OCI-M2 (cell line): ENCODE results near the gene ZNF608.

Experiments
- DNase-seq: peaks from one replicate; lab custom pipeline; 2025; ENCODE audit not compliant: unreplicated experiment; lab: John Stamatoyannopoulos, UW

Gene ZNF608

GRCh38 chr5:124745928-124746915, at the start of gene ZNF608:
TSS of gene ZNF608 (minus strand) at chr5:124746639. CDS start at chr5:124744989, 1,650 bp downstream.
- DNase-seq, result no peak

DNA sequence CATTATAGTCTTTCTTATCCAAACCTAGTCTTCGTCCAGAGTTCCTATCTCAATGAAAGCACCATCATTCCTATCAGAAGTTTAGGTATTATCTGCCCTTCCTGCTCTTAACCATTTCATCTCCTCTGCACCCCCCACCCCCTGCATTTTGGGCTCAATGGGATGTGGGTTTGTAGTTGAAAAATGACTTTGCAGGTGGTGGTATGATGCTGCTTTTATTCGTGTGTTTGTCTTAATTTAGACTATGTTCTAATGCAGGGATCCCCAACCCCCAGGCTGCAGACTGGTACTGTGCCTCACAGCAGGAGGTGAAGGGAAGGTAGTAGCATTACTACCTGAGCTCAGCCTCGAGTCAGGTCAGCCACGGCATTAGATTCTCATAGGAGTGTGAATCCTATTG, 49.4 kb upstream of the ZNF608 start:
- DNase-seq, result no peak

DNA sequence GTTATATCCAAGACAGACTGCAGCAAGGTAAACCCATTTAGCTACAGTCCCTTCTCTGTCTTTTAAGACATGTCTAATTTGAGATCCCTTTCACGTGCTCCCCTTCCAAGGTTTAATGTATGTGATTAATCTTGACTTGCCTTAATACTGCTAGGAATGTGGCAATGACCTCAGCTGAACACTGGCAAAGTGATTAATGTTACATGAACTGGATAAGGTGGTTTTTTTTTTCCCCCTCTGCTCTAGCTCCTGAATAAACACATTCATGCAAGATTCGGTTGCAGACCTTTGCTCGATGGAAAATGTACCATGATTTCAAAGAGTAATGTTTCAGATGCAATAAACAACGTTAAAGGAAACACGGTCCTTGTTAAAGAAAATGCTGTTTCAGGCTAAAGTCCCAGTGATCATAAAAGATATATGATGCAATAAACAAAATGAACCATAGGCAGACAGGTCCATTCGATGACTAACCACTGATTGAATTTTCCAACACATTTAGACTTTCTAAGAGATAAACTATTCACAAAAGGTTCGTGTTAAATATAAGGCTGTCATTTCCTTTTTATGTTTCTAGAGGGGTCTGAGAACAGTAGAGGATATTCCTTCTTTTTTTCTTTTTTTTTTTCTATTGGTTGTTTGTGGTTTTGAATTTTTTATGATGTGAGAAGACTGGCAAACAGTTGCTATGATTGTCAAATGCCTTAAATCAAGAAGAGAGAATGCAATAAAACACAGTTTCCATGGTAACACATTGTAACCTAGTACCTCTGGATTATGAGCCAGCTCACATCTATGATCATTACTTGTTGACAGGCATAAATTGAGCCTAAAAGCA, 44.7 kb upstream of the ZNF608 start:
- DNase-seq, result no peak

- no peak for DNase-seq
These were observed 44.0 kb upstream of the ZNF608 start for GRCh38 chr5:124790301-124790894.

- no peak for DNase-seq
These were observed 42.7 kb upstream of the ZNF608 start for GRCh38 chr5:124789104-124789605.

DNA sequence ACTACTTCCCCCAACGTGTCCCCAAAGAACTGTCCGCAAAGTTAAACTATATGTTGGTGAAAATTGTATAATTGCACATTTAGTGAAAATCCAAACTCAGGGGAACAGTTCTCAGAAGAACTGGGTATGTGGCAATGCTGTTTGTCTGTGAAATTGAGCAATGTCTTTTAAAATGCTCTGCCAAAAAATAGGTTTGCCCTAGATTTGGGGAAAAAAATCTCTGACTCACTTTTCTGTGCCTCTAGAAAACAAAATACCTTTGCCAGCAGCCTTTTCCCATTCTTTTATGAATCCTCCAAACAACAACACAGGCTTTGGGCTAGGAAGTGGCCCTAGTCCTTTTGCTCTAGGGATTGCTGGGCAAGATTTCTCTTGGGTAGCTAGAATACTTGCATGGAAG, 37.4 kb upstream of the ZNF608 start:
- DNase-seq, result no peak

GRCh38 chr5:124783285-124783684, 36.8 kb upstream of the ZNF608 start:
- DNase-seq, result no peak

DNA sequence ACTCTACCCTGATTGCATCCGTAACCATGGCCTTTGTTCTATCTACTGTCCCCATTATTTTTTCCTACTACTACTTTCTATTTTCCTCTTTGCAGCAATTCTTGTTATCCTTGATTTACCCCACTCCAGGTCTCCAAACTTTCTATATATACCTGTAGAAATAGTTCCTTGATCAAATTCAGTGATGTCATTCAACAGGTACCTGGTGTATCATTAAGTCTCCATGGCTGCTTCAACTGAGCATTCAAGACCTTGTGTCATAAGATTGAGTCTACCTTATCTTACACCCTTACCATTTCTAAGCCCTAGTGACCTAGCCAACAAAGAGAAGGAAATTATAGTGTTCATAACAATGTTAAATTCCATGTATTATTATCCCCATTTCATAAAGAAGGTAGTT, 35.8 kb upstream of the ZNF608 start:
- no peak for DNase-seq

DNA sequence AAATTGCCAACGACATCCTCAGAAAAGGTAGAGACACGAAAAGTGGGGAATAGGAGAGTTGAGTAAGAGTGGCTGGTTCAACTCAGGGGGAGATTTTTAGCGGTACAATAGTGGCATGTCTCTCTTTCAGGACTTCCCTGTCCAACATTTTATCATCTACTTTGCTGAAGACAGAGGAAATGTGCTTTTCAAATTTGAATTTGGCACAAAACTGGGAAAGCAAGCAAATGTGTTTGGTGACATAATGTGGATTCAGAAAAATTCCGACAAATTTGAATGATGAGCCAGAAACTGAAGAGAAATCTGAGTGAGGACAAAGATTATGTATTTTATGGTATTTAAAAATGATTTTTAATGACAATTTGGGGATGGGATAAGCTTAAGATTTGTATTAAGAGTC, 33.6 kb upstream of the ZNF608 start:
- no peak for DNase-seq

DNA sequence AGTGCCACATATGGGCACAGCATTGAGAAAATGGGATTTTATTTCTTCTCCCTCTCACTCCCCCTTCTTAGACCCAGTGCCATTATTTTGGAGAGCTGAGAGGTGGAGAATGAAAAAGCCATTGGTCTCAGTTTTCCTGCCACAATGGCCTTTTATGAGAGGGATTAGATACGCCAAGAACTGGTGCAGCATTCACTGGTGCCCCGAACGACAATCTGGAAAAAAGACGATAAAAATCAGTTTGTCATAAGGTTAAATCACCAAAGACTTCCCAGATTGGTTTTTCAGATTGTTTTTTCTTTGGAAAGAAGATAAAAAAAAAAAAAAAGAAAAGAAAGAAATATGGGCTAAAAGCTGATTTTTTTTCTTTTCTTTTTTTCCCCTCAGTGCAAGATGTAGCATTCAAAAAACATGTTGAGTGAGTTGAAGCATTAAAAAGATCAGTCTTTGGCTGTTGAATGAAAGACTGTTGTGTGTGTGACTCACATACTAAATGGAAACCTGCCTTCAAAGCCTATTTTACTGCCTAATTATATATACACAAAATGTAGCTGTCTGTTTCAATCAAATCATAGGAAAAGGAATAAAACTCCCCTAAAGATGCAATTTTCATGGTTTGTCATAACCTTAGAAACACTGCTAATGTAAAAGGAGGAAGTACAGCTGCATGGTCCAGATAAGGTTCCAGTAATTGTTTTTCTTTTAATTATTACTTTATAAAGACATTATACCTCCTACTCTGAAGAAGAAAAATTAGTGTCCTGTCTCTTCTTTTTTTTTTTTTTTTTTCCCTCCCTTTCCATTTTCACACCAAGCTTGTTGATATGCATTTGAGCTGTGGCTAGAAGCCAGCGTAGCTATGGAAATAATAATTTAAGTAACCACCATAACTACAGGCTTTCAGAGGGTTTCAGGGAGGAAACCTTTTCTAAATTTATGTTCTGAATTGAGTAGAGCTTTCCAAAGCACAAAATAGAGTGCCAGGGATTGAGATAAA, 27.2 kb upstream of the ZNF608 start:
- no peak for DNase-seq

DNA sequence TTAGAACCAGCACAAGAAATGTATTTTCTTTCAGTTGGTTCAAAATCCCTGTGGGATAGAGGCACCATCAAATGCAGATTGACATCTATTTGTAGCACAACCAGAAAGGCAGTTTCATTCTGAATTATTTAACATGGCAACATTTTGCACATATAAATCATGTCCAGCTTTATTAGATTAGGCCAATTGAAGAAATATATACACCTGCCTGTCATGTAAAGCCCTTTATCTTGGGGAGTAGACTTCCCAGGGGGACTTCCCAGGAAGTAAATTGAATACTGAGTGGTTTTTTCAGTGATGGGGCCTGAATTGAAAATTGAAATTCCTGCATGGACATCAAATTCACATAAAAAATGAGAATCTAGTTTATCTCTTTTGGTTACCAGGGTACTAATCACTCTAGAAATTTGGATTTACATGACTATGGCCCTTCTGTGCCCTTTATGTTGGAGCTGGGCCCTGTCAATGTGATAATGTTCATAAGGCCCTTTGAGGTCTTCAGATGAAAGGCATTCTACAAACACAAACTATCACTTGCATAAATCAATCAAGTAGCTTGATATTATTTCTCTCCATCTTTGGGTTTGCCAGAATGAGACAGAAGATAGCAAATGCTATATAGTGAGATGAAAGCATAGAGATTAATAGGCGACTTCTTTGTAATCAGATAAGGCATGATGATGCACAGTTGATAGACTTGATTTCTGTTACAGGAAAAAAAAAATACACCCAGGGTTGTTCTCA, 26.2 kb upstream of the ZNF608 start:
- DNase-seq, result no peak

DNA sequence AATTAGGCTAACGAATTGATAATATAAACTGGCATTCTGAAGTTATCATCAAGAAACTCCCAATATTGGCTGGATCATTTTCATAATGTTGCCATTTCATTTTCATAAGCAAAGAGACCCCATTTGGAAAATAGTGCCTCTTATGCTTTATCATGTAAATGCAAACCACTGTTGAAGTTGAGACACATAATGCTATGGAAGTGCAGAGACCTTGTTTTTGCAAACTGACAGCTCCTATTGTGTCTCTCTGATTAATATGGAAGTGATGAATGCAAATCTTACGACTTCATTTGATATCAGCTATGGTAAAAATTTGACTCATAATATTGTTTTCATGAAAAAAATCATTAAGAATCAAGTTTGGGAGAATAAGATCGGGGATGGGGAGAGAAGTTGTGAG, 25.3 kb upstream of the ZNF608 start:
- DNase-seq, result no peak

DNA sequence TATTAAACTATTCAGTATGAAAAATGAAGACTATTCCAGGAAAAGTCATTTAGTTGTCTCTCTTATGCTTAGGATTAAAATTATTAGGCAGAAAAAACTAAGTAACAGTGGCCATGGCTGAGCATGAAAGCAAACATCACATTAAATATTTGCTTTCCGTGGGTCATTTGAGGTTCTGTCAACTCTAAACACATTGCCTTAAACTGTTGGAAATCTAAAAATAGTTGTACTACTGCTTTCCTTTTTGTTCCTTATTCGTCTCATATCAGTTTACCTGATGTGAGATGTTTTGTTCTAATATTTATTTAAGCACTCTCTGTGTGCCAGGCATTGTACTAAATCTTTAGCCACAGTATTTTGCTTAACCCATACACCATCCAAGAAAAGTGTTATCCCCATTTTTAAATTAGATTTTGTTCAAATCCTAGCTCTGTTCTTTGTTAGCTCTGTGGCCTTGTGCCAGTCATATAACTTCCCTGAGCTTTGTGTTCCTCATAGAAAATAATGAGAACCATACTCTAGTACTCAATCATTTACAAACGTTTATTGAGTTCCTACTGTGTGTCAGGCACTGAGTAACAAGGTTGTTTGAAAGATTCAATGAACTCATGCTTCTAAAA, 18.7 kb upstream of the ZNF608 start:
- DNase-seq, result no peak

DNA sequence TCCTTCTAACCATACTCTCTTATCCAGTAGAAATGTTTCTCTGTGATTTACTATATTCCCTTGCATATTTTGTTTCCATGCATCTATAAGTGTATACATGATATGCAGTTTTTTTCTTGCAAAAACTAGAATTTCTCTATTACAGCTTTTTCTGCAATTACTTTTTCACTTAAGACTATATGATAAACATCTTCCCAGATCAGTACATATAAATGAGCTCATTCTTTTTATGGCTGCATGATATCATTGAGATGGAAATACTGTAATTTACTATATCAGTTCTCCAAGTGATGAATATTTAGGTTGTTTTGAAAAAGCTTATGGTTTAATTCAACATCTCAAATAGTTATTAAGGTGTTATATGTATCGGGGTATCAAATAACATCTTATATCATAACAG, 18.1 kb upstream of the ZNF608 start:
- no peak for DNase-seq

GRCh38 chr5:124761010-124761409, 14.6 kb upstream of the ZNF608 start:
- DNase-seq, result no peak

GRCh38 chr5:124760608-124761007, 14.2 kb upstream of the ZNF608 start:
- no peak for DNase-seq

- no peak for DNase-seq
These were observed 9.1 kb upstream of the ZNF608 start for GRCh38 chr5:124755565-124755964.

- DNase-seq, result no peak
These were observed 8.6 kb upstream of the ZNF608 start for GRCh38 chr5:124755041-124755440.
